Karpas-422 (cell line): ENCODE results near the gene TMX4. TPM values are rescaled to one million over a fixed set of nuclear protein-coding genes. Genes with fewer than 3 reads are reported as not detected.

Experiments
- total RNA-seq: library from RNA; depleted of rRNA; stranded (reverse); fragments of >200 nt; shearing (Covaris generic); gene quantifications from 2 replicates; pipeline ENCODE4 v1.2.3, GENCODE V29; 2014; ENCODE audit warnings: low replicate concordance; rRNA removed

Gene TMX4
- total RNA-seq, 1 experiment from 2014 or later: 10.1 TPM

Other genes with a start within 250 kb of the TMX4 start
- not detected in 2 replicates for gene HAO1, start 79.3 kb downstream of the TMX4 start, total RNA-seq
- gene PLCB1, start 112.5 kb upstream of the TMX4 start, total RNA-seq: 0.82 and 1.3 TPM in 2 replicates